ENCODE results near the gene LRRC55.

DNA sequence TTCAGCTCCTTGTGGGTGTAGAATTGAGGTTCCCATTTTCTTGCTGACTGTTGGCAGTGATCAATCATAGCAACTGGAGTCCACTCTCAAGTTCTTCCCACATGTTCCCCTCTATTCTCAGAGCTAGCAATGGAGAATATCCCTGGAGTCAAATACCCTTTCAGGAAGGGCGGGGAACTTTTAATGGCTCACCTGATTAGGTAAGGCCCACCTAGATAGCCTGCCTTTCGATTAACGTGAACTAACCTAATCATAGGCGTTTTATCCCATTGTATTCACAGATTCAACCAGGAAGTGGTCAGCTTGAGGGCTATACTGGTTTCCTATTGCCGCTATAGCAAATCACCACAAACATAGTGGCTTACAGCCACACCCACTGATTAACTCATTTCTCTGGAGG lies 7.1 kb upstream of the LRRC55 start:
- no peak for TF ChIP-seq SUZ12 (IDR thresholded peaks at IDR 0.05; ENCODE audit: extremely low read depth, insufficient read depth, insufficient read length)
- TF ChIP-seq ZNF274 (IDR thresholded peaks at IDR 0.05; ENCODE audit: low read depth, low read length) = no peak
- TF ChIP-seq YY1 (IDR thresholded peaks at IDR 0.05; ENCODE audit: insufficient read depth, insufficient read length) = no peak

Measured in NT2/D1 (cell line).